HuH-7.5 (cell line): ENCODE measurements around the gene MAB21L2.

Experiments
- DNase-seq: peaks from one replicate; pipeline ENCODE4 v3.0.0; 2011; ENCODE audit warnings: low spot score

The MAB21L2 gene

GRCh38 chr4:150619042-150619441, 37.1 kb downstream of the MAB21L2 start:
- no peak for DNase-seq

GRCh38 chr4:150624055-150624454, 42.1 kb downstream of the MAB21L2 start:
- DNase-seq, result no peak

- DNase-seq, result no peak
Measured at GRCh38 chr4:150625033-150625432, 43.1 kb downstream of the MAB21L2 start.

- DNase-seq, result no peak
Measured at GRCh38 chr4:150628073-150628472, 46.1 kb downstream of the MAB21L2 start.

- no peak for DNase-seq
Measured at GRCh38 chr4:150632639-150633038, 50.7 kb downstream of the MAB21L2 start.
